Fibroblast of mammary gland (primary cell): Measurements from ENCODE around the gene TBX1.

Experiments
- DNase-seq: peaks from one replicate; pipeline ENCODE4 v3.0.0-alpha.2; 2010; ENCODE audit warnings: low read depth
- H3K4me3 ChIP-seq: 2 replicates; pipeline ENCODE4 v1.5.1; 2011; ENCODE audit warnings: low read depth, mild to moderate bottlenecking, low read length, moderate library complexity; ENCODE audit not compliant: control insufficient read depth
- CTCF ChIP-seq: conservative IDR thresholded peaks from 2 replicates; pipeline ENCODE4 v1.5.1; 2011; ENCODE audit warnings: low read depth, low read length, inconsistent platforms; ENCODE audit not compliant: control insufficient read depth, insufficient read depth

TBX1 gene

DNA sequence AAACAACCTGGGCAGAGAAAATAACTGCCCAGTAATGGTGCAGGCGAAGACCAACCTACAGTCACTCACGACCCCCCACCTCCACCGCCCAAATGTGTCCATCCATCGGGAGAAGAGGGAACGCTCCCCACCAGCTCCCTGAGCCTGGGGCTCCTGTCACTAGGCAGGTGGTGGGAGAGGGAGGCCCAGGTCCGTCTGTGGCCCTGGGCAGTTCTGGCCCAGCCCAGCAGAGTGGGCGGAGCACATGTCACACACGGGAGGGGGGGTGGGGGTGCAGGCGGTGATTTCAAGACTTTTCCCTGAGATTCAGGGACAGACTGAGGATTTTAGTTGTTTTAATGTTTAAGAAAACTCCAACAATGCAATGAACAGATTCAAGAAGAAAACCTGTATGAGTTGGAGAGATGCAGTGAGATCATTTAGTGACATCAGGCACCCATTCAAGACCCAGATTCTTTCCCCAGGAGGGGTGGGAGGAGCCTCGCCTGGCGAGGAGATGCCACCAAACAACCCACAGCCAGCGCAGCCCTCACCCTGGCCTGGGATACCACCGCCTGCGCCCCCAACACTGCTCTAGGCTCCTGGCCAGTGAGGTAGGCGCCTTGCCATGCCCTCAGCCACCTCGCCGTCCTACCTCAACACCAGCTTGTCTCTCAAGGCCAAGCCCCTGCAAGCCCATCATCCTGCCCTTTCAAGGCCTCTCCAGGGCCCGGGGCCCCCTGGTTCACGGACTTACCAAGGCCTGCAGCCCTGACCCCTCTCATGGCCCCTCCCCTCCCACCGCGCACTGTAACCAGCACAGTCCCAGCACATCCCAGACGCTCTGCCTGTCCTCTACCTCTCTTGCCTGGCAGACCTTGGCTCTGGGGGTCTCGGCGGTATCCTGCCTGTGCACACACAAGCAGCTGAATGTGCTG, 36.8 kb downstream of the TBX1 start:
- TF ChIP-seq CTCF, result no peak
- no peak for DNase-seq
- no peak overlapping the region for H3K4me3 ChIP-seq

DNA sequence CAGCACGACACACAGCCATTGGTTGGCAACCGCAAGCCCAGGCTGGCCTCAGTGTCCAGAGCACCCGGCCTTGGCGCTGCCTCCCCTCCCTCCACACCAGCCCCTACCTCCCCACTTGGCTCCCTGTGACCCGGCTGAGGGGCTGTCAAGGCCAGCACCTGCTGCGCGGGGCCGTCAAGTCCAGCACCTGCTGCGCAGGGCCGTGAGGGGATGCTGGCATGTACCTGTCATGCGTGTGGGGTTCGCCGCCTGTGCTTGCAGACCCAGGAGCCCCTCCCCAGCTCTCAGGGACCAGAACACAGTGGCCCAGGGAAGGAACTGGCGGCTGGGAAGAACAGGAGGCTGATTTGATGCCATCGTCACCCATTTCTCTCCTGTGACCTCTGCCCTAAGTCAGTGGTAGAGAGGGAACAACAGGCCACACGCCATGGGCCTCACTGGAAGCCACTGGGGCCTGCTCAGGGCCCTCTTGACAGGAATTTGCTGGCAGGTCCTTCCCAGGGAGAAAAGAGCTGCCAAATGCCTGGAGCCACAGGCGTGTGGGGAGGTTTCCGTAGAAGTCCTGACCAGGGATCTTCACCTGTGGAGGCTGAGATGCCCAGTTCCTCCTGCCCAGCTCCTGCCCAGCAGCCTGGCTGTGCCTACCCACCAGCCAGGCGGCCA, 37.6 kb downstream of the TBX1 start:
- no peak overlapping the region for H3K4me3 ChIP-seq

DNA sequence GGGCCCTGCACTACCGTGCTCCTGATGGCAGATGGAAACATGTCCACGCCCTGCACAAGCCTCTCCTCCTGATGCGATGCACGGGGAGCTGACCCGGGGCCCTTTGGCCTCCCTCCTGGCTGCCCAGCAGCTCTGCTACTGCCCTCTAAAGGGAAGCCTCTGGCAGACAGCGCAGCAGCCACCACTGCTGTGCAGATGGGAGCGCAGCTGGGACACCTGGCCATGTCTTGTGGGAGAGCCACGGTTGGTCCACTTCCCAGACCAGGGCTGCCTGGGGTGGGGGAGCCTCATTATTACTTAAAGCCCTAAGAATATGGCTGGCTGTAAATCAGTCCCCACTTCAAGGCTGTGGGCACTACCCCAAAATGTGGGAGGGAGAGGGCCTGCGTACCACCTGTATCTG, 38.3 kb downstream of the TBX1 start:
- H3K4me3 ChIP-seq, result no peak overlapping the region
- TF ChIP-seq CTCF, result no peak
- no peak for DNase-seq

More for the DNA sequence above, 37.6 kb downstream of the TBX1 start:
- TF ChIP-seq CTCF, result no peak
- no peak for DNase-seq

- TF ChIP-seq CTCF, result peak; percentile 27
- no peak overlapping the region for H3K4me3 ChIP-seq
- DNase-seq, result peak; percentile 97
Measured at GRCh38 chr22:19799322-19800190, 39.0 kb downstream of the TBX1 start.

DNA sequence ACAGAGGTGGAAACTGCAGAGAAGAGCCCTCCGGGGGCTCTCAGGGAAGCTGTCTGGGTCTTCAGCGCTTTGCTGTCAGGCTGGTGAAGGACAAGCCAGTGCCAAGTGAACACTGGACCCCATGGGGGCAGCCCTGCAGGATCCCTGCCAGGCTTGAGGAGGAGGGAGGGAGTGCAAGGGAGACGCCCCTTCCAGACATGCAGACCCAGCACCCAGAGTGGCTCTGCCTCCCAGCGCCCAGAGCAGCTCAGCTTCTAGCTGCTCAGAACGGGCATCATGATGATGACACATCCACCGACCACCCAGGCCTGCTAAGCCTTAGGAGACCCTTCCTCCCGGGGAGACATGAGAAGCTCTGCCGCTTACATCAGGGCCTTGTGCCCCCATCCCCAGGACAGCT, 39.7 kb downstream of the TBX1 start:
- H3K4me3 ChIP-seq, result no peak overlapping the region
- TF ChIP-seq CTCF, result no peak
- DNase-seq, result no peak

GRCh38 chr22:19800761-19801244, 40.2 kb downstream of the TBX1 start:
- peak; percentile 43 for DNase-seq
- H3K4me3 ChIP-seq, result no peak overlapping the region
- peak; percentile 40 for TF ChIP-seq CTCF
